Stimulated activated CD4-positive, alpha-beta T cell treated with anti-CD3 and anti-CD28 coated beads, Interleukin-12 subunit alpha, Interleukin-12 subunit beta, amount 100 ng/mL, for 4 hours (primary cell): ENCODE data around the gene AGBL1.

Source experiments
- DNase-seq: peaks from one replicate; pipeline ENCODE4 v3.0.0-alpha.2; 2020

AGBL1 gene

GRCh38 chr15:86751116-86751515, 671.4 kb downstream of the AGBL1 start:
- DNase-seq: no peak

- no peak for DNase-seq
These were observed 675.2 kb downstream of the AGBL1 start for GRCh38 chr15:86754846-86755245.

GRCh38 chr15:86756688-86757087, 677.0 kb downstream of the AGBL1 start:
- DNase-seq: no peak

GRCh38 chr15:86759800-86760523, 680.3 kb downstream of the AGBL1 start:
- no peak for DNase-seq

GRCh38 chr15:86762874-86763273, 683.2 kb downstream of the AGBL1 start:
- no peak for DNase-seq

- no peak for DNase-seq
These were observed 684.4 kb downstream of the AGBL1 start for GRCh38 chr15:86764021-86764420.

GRCh38 chr15:86765281-86765680, 685.6 kb downstream of the AGBL1 start:
- no peak for DNase-seq

GRCh38 chr15:86772369-86773059, 692.8 kb downstream of the AGBL1 start:
- DNase-seq: no peak

- DNase-seq: no peak
These were observed 694.1 kb downstream of the AGBL1 start for GRCh38 chr15:86773736-86774135.

GRCh38 chr15:86776145-86776544, 696.5 kb downstream of the AGBL1 start:
- no peak for DNase-seq

- no peak for DNase-seq
These were observed 716.9 kb downstream of the AGBL1 start for GRCh38 chr15:86796521-86796920.

- no peak for DNase-seq
These were observed 717.5 kb downstream of the AGBL1 start for GRCh38 chr15:86797135-86797534.

- no peak for DNase-seq
These were observed 719.6 kb downstream of the AGBL1 start for GRCh38 chr15:86799226-86799625.

GRCh38 chr15:86802244-86802643, 722.6 kb downstream of the AGBL1 start:
- DNase-seq: no peak

GRCh38 chr15:86804406-86804805, 724.7 kb downstream of the AGBL1 start:
- no peak for DNase-seq

- no peak for DNase-seq
These were observed 730.7 kb downstream of the AGBL1 start for GRCh38 chr15:86810329-86810728.

- DNase-seq: no peak
These were observed 734.2 kb downstream of the AGBL1 start for GRCh38 chr15:86813892-86814291.

- no peak for DNase-seq
These were observed 749.6 kb downstream of the AGBL1 start for GRCh38 chr15:86829245-86829644.

GRCh38 chr15:86830304-86830703, 750.6 kb downstream of the AGBL1 start:
- DNase-seq: no peak

- DNase-seq: no peak
These were observed 753.9 kb downstream of the AGBL1 start for GRCh38 chr15:86833595-86833994.

- DNase-seq: no peak
These were observed 754.6 kb downstream of the AGBL1 start for GRCh38 chr15:86834115-86834863.

GRCh38 chr15:86837294-86838061, 757.8 kb downstream of the AGBL1 start:
- no peak for DNase-seq

- DNase-seq: no peak
These were observed 759.8 kb downstream of the AGBL1 start for GRCh38 chr15:86839502-86839901.
